Measurements from ENCODE around the gene UBE2H.
"Not testable (repeated sequence)": the region's sequence is repeated elsewhere in the genome, so short reads cannot be mapped to it uniquely, and the experiment has no call there.

The UBE2H gene

DNA sequence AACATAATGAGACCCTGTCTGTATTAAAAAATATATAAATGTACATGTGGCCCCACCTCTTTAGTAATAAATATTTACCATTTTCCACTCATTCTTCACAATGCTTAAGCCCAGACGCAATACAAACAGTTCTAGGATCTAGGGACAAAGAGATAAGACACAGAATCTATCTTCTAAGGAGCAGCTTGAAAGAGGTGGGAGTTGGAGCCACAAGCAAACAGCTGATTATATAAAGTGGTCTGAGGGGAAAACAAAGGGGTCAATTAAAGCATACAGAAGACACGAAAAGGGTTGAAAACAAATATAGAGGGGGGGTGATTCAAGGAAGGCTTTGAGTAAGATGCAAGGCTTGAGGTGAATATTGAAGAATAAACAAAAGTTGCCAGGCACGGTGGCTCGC, 43.1 kb downstream of the UBE2H start:
- Mint-ChIP-seq H3K36me3 (peaks cover 62% of the 10 kb centered on the region), H3K27me3 (no peaks in the 10 kb centered on the region), H3K9me3 (peaks cover 15% of the 10 kb centered on the region), H3K27ac (no peak overlapping the region), H3K4me1 (peaks cover 35% of the 10 kb centered on the region), H3K4me3 (no peak overlapping the region)
- DNase-seq: no peak
- CTCF ChIA-PET: no interaction called here

DNA sequence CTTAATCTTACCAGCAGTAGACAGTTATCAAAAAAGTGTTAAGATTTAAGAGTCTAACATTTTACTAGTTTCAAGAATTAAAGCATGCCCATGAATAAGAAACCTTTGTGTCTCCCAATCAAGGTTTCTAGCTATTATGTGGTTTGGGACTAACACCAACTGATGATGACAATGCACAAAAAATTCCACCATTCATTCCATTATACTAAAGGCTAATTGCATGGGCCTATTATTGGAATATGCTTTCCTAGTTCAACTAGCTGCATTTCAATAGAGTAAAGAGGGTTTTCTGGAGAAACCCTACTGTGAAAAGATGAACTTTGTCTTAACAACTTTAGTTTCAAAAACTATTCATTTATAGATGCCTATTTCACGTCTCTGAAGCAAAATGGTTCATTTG, 44.6 kb downstream of the UBE2H start:
- peaks cover 39% of the 10 kb centered on the region for H3K4me1 Mint-ChIP-seq
- CTCF ChIA-PET: no interaction called here
- no peak for DNase-seq
- H3K9me3 Mint-ChIP-seq: peaks cover 15% of the 10 kb centered on the region
- no peak overlapping the region for H3K27ac Mint-ChIP-seq
- H3K27me3 Mint-ChIP-seq: no peaks in the 10 kb centered on the region
- H3K4me3 Mint-ChIP-seq: no peak overlapping the region
- peaks cover 64% of the 10 kb centered on the region for H3K36me3 Mint-ChIP-seq

DNA sequence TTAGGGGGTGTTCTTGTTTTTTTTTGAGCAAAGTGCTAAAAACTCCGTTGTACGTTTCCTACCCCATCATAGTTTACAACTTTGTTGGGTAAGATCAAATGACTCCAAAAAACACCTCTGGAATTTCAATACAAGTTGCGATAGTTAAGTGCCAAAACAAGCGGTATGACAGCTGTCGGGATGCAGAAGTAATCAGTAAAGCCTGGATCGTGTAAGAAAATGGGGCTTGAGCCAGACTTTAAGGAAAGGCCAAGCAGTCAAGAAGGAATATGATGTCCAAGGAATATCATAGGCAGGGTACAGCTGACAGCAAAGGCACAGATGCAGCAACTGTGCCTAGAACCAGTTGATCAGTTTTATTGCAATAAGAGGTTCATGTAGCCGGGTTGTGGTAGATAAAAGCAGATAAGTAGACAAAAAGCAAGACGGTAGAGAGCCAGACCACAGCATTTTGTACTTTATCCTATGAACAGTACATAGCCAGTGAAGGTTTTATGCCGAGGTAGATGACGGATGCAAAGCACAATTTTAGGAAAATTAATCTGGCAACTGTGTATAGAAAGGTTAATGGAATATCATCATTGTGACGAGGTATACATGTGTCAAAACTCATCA, 45.5 kb downstream of the UBE2H start:
- H3K27ac Mint-ChIP-seq: peak overlapping the region; percentile 81
- no peak for DNase-seq
- no peak overlapping the region for H3K4me3 Mint-ChIP-seq
- H3K27me3 Mint-ChIP-seq: no peaks in the 10 kb centered on the region
- CTCF ChIA-PET: no interaction called here
- peaks cover 41% of the 10 kb centered on the region for H3K4me1 Mint-ChIP-seq
- peaks cover 15% of the 10 kb centered on the region for H3K9me3 Mint-ChIP-seq
- H3K36me3 Mint-ChIP-seq: peaks cover 65% of the 10 kb centered on the region

DNA sequence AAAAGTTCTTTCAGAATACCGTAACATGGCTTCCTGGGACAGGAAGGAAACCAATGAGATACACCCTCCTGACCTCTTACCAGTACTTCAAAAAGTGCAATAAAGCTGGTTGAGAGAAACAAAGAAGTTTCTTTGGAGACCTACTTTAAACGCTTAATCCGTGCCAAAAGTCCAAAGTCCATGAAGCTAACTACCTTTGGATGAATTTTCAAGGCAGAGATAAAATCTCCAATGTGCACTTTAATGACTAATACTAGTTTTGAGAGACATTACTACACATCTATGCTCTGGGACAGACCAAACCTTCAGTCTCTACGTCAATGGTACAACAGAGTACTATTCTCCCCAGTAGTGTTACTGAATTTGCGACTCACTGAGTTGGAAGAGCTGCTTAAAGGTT, 46.1 kb downstream of the UBE2H start:
- H3K27ac Mint-ChIP-seq: peak overlapping the region; percentile 81
- CTCF ChIA-PET: no interaction called here
- peaks cover 68% of the 10 kb centered on the region for H3K36me3 Mint-ChIP-seq
- H3K9me3 Mint-ChIP-seq: peaks cover 15% of the 10 kb centered on the region
- no peak for DNase-seq
- H3K27me3 Mint-ChIP-seq: no peaks in the 10 kb centered on the region
- no peak overlapping the region for H3K4me3 Mint-ChIP-seq
- H3K4me1 Mint-ChIP-seq: peaks cover 41% of the 10 kb centered on the region

DNA sequence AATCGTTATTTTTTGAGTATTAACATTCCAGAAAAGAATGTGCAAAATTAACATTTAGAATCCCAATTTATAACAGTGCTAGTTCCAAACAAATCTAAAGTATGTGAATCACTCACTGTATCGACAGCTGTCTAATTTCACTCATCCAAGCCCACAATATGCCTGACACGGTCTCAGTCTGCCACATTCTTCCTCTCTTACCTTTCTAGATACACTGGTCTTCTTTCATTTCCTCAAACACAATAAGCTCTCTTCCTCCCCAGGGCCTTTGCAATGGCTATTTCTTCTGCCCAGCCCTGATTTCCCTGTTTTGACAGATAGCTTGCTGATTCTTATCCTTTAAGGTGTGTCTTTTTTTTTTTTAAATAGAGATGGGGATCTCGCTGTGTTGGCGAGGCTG, 48.8 kb downstream of the UBE2H start:
- H3K4me1 Mint-ChIP-seq: peaks cover 41% of the 10 kb centered on the region
- no peaks in the 10 kb centered on the region for H3K27me3 Mint-ChIP-seq
- peaks cover 15% of the 10 kb centered on the region for H3K9me3 Mint-ChIP-seq
- no peak overlapping the region for H3K27ac Mint-ChIP-seq
- H3K36me3 Mint-ChIP-seq: peaks cover 57% of the 10 kb centered on the region
- no peak for DNase-seq
- CTCF ChIA-PET: no interaction called here
- no peak overlapping the region for H3K4me3 Mint-ChIP-seq

DNA sequence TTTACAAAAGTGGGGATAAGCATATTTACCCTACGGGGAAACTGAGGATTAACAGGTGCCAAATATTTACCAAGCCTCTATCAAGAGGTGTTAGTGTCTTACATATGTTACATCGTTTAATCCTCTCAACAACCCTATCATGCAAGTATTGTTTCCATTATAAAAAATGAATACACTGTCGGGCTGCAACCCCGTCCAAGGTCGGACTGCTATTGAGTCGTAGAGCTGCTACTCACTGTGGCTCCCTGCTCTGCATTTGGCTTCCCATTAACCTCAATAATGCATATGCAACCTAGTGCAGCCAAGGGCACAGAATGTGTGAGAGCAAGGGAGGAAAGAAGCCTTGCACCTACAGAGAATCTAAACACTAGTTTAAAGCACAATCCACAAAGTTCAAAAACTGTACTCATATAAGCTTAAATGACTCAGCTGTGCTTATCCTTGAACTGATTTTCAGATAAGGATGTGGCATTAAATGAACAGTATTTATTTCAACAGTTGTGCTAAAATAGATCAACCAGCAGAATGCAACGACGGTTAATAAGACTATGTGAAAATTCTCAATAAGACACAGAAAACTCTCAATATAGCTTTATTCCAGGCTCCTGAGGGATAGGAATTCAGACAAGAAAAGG, 49.9 kb downstream of the UBE2H start:
- H3K36me3 Mint-ChIP-seq: peaks cover 49% of the 10 kb centered on the region
- CTCF ChIA-PET: no interaction called here
- H3K4me1 Mint-ChIP-seq: peaks cover 37% of the 10 kb centered on the region
- H3K27me3 Mint-ChIP-seq: no peaks in the 10 kb centered on the region
- no peak overlapping the region for H3K4me3 Mint-ChIP-seq
- peaks cover 14% of the 10 kb centered on the region for H3K9me3 Mint-ChIP-seq
- H3K27ac Mint-ChIP-seq: no peak overlapping the region
- no peak for DNase-seq

DNA sequence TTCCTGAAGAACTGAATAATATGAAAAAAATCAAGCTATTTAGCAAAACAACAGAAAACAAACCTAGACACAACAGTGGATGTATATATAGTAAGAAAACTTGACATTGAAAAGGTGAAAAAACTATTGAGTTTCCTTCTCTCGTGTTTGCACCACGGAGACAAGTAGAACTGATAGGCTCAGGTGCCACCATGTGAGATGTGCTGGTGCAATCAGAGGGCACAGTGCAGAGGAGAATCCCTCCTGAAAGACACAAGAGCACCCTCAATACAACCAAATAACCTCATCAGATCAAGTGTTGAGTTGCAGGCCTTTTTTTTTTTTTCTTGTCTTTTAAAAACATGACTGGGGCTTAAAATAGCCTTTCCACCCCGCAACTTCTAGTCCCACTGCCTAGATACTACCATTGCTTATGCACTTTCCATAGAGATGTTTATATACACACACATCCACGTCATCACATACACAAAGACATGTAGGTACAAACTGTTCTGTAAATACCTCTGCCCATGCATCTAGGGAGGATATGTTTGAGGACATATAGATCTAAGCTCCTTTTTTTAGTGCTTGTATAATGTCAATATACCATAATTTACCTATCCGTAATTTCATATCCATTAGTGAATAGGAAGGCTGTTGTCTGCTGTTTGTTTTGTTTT, 54.1 kb downstream of the UBE2H start:
- Mint-ChIP-seq H3K27me3 (no peaks in the 10 kb centered on the region), H3K27ac (no peak overlapping the region), H3K4me1 (peaks cover 3% of the 10 kb centered on the region), H3K36me3 (peaks cover 13% of the 10 kb centered on the region), H3K9me3 (no peaks in the 10 kb centered on the region), H3K4me3 (no peak overlapping the region)
- CTCF ChIA-PET: no interaction called here
- DNase-seq: no peak

DNA sequence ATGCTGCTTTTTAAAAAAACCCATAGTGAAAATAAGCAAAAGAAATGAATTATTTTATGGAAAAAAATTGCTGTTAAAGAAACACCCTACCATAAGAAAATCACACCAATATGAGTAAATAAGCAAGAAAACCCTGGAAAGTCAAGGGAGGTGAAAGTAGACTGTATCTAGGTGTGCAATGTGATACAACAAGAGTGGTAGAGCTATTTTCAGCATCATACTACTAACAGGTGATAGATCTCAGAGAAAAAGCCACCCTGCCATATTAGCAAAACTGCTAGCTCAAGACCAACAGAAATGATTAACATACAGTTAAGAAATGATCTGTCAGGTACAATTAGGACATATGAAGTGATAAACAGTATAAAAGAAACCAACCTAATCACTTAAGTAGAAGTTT, 54.8 kb downstream of the UBE2H start:
- Mint-ChIP-seq H3K4me1 (peaks cover under 1% of the 10 kb centered on the region), H3K36me3 (peaks cover 12% of the 10 kb centered on the region), H3K4me3 (no peak overlapping the region), H3K27ac (no peak overlapping the region), H3K9me3 (no peaks in the 10 kb centered on the region), H3K27me3 (no peaks in the 10 kb centered on the region)
- DNase-seq: no peak
- CTCF ChIA-PET: no interaction called here

DNA sequence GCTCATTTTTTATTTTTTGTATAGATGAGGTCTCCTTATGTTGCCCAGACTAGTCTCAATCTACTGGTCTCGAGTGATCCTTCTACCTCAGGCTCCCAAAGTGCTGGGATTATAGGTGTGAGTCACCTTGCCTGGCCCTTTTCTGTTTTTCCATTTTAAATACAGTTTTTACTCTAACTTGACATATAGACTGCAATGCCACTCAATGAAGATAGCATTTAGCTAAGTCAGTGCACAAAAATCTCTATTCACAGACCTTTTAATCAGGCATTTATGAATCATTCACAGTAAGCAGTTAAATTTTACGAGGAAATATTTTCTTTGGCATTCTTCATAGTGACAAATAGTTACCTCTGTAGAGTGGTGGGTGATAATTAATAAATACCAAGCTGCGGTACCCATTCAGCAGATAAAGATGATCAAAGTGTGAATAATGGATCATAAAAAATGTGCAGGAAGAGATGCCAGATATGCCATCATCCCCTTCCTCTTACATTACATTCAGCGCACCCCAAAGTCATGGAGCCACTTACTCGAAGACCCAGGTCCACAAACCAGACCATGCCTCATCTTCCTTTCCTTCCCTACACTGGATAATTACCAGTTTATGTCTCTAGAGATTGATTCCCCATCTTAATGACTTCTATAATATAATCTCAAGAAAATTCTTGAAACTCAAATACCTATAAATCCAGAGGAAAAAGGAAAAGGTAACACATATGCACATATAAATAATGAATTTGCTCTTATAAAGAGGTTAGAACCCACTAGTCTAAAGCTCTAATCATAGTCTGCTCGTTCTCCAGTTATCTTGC, 56.0 kb downstream of the UBE2H start:
- no peak for DNase-seq
- CTCF ChIA-PET: no interaction called here
- Mint-ChIP-seq H3K27me3 (no peaks in the 10 kb centered on the region), H3K27ac (no peak overlapping the region), H3K4me1 (no peaks in the 10 kb centered on the region), H3K4me3 (no peak overlapping the region), H3K9me3 (no peaks in the 10 kb centered on the region), H3K36me3 (peaks cover 11% of the 10 kb centered on the region)

DNA sequence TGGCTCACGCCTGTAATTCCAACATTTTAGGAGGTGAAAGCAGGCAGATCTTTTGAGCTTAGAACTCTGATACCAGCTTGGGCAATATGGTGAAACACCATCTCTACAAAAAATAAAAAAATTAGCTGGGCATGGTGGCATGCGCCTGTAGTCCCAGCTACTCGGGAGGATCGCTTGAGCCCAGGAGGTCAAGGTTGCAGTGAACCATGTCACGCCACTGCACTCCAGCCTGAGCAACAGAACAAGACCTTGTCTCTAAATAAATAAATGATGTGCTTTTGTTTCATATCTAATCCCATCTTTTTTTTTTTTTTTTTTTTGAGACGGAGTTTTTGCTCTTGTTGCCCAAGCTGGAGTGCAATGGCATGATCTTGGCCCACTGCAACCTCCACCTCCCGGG, 58.6 kb downstream of the UBE2H start:
- DNase-seq, H3K4me3 Mint-ChIP-seq, H3K36me3 Mint-ChIP-seq, H3K27ac Mint-ChIP-seq, H3K4me1 Mint-ChIP-seq, H3K9me3 Mint-ChIP-seq, H3K27me3 Mint-ChIP-seq: not testable (repeated sequence)
- CTCF ChIA-PET: interaction anchor here (0.5 to 1.5 kb wide), 4 partner anchors 63 to 115 kb away, joined by 3 to 4 read pairs (median 4); no protein-coding TSS in a partner anchor

DNA sequence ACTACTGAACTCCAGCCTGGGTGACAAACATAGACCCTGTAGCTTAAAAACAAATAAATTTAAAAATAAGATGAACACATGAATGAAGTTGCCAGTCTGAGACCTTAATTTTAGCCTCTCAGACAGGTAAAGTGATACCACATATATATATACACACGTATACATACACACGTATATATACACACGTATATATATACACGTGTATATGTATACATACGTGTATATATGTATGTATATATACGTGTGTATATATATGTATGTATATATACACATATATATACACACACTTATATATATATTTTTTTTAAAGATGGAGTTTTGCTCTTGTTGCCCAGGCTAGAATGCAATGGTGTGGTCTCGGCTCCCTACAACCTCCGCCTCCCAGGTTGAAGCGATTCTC, 62.7 kb downstream of the UBE2H start:
- DNase-seq: no peak
- H3K27ac Mint-ChIP-seq: no peak overlapping the region
- CTCF ChIA-PET: no interaction called here
- H3K27me3 Mint-ChIP-seq: no peaks in the 10 kb centered on the region
- H3K9me3 Mint-ChIP-seq: no peaks in the 10 kb centered on the region
- peaks cover 6% of the 10 kb centered on the region for H3K36me3 Mint-ChIP-seq
- H3K4me1 Mint-ChIP-seq: no peaks in the 10 kb centered on the region
- no peak overlapping the region for H3K4me3 Mint-ChIP-seq

DNA sequence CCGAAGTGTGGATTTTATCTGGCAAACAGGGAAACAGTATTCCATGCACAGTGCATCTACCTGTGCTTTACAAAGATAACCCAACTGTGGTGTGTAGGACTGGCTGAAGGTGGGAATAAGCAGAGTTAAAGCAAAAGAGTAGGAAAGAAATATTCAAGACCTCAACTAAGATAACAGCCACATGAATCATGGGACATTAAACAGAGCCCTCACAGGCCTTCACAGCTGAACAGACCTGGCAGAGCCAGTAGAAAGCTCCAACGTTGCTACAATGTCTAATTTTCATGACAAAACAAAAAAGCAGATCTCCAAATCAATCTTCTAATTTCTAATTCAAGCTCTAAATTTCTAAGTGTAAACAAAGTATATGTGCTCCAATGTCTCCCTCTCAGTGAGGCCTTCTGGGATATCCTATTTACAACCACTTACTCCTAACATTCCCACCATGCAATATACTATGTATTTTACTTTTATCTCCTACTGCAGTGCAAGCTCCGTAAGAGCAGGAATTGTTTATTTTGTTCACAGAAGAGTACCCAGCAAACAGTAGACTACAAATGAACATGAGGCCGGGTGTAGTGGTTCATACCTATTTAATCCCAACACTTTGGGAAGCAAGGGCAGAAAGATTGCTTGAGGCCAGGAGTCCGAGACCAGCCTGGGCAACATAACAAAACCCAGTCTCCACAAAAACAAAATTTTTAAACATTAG, 63.5 kb downstream of the UBE2H start:
- Mint-ChIP-seq H3K4me1 (no peaks in the 10 kb centered on the region), H3K27ac (no peak overlapping the region), H3K36me3 (peaks cover 6% of the 10 kb centered on the region), H3K27me3 (no peaks in the 10 kb centered on the region), H3K4me3 (no peak overlapping the region), H3K9me3 (no peaks in the 10 kb centered on the region)
- CTCF ChIA-PET: no interaction called here
- DNase-seq: no peak

DNA sequence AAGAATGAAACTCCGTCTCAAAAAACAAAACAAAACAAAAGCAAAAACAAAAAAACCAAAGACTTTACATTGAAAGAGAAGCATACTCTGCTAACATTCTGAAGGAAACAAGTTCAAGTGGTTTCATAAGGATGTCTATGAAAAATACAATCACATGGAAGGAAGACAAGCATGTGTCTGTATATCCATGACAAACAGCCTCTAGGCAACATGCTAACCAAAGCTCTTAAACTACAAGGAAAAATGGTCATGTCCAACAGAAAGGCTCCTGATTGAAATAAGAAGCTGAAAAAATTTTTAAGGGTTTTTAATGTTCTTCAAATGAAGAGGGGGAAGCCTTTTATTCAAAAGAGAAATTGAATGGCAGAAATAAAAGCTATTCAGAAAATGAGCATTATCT, 64.9 kb downstream of the UBE2H start:
- Mint-ChIP-seq H3K36me3 (peaks cover 4% of the 10 kb centered on the region), H3K4me1 (no peaks in the 10 kb centered on the region), H3K27ac (no peak overlapping the region), H3K9me3 (no peaks in the 10 kb centered on the region), H3K4me3 (no peak overlapping the region), H3K27me3 (no peaks in the 10 kb centered on the region)
- no peak for DNase-seq
- CTCF ChIA-PET: no interaction called here

DNA sequence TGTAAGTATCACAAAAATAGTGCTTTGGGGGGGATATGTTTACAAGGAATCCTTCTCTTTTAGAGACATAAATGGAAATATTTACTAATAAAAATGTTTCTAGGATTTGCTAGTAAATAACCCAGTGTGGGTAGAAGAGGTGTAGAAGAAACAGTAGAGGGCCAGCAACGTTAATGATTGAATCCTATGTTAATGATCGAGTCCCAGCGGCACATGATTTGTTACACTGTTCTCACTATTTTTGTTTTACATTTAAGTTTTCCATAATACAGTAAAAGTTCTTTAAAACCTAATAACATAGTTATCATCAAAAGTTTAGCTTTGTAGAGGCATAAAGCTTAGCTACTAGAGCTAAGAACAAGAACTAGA, 66.0 kb downstream of the UBE2H start:
- Mint-ChIP-seq H3K27ac (no peak overlapping the region), H3K36me3 (peaks cover 4% of the 10 kb centered on the region), H3K27me3 (no peaks in the 10 kb centered on the region), H3K4me3 (no peak overlapping the region), H3K9me3 (no peaks in the 10 kb centered on the region), H3K4me1 (peaks cover 3% of the 10 kb centered on the region)
- DNase-seq: no peak
- CTCF ChIA-PET: no interaction called here
